IMR-90 (cell line): ENCODE measurements around the gene TSGA10IP. TPM values are rescaled to one million over a fixed set of nuclear protein-coding genes. Genes with fewer than 3 reads are reported as not detected.

Experiments used
- ATAC-seq: fragments of 200-7000 bp; cut with Tn5 transposase; 2 replicates; pipeline ENCODE4 v1.9.1; 2020; ENCODE audit warnings: low read depth, mild to moderate bottlenecking, moderate library complexity
- BruUV-seq: library from RNA; stranded (reverse); fragments of 400-500 nt; replicated peaks from 2 replicates; lab custom pipeline; 2021; lab: Mats Ljungman, UMichigan
- CTCF ChIA-PET: fragments of 300-600 bp; formaldehyde crosslinking; extraction: SDS; loops from one replicate; lab custom pipeline; 2021; ENCODE audit warnings: antibody characterized with exemption; lab: Yijun Ruan, JAX
- POLR2A ChIA-PET: fragments of 300-600 bp; sonication (Branson Sonifier 250); formaldehyde crosslinking; loops from one replicate; lab custom pipeline; 2022; ENCODE audit warnings: antibody characterized with exemption; ENCODE audit not compliant: unreplicated experiment; lab: Charles Lee
- DNase-seq: peaks from one replicate; pipeline ENCODE4 v3.0.0; 2013
- H2AFZ ChIP-seq: replicated peaks from 2 replicates; pipeline ENCODE3; 2013; ENCODE audit warnings: low read length, mild to moderate bottlenecking; ENCODE audit not compliant: poor library complexity
- H2AK5ac ChIP-seq: 2 replicates; pipeline ENCODE4 v1.6.1; 2013; ENCODE audit warnings: low read depth, low read length, inconsistent platforms
- H2AK9ac ChIP-seq: replicated peaks from 2 replicates; pipeline ENCODE3; 2013; ENCODE audit warnings: mild to moderate bottlenecking, low read depth, low read length, moderate library complexity; ENCODE audit not compliant: poor library complexity
- H2BK120ac ChIP-seq: 2 replicates; pipeline ENCODE4 v1.6.1; 2013; ENCODE audit warnings: low read depth, low read length, inconsistent platforms
- H2BK15ac ChIP-seq: 3 replicates; pipeline ENCODE4 v1.6.1; 2013; ENCODE audit warnings: low read depth, low read length, inconsistent platforms
- H2BK20ac ChIP-seq: 2 replicates; pipeline ENCODE4 v1.6.1; 2013; ENCODE audit warnings: low read depth, mild to moderate bottlenecking, inconsistent platforms, low read length, moderate library complexity
- H2BK5ac ChIP-seq: 2 replicates; pipeline ENCODE4 v1.6.1; 2013; ENCODE audit warnings: mild to moderate bottlenecking, low read depth, low read length, inconsistent platforms; ENCODE audit not compliant: poor library complexity, severe bottlenecking
- H3K14ac ChIP-seq: replicated peaks from 2 replicates; pipeline ENCODE4 v1.6.1; 2013; ENCODE audit warnings: low read depth, low read length, inconsistent platforms
- H3K18ac ChIP-seq: 2 replicates; pipeline ENCODE4 v1.6.1; 2013; ENCODE audit warnings: low read depth, low read length, control low read depth
- H3K23ac ChIP-seq: 2 replicates; pipeline ENCODE4 v1.6.1; 2013; ENCODE audit warnings: low read depth, low read length, inconsistent platforms
- H3K27ac ChIP-seq: 2 replicates; pipeline ENCODE4 v1.5.1; 2013; ENCODE audit warnings: mild to moderate bottlenecking, control low read depth, low read length; ENCODE audit not compliant: insufficient read depth
- H3K27me3 ChIP-seq: 2 replicates; pipeline ENCODE4 v1.6.1; 2013; ENCODE audit warnings: low read length; ENCODE audit not compliant: control insufficient read depth, insufficient read depth
- H3K36me3 ChIP-seq: 2 replicates; pipeline ENCODE4 v1.6.1; 2013; ENCODE audit warnings: low read length, mixed read lengths; ENCODE audit not compliant: control insufficient read depth, insufficient read depth
- H3K4ac ChIP-seq: 2 replicates; pipeline ENCODE4 v1.6.1; 2013; ENCODE audit warnings: low read depth, low read length, inconsistent platforms
- H3K4me1 ChIP-seq: 2 replicates; pipeline ENCODE4 v1.6.1; 2013; ENCODE audit warnings: low read length, mixed read lengths; ENCODE audit not compliant: control insufficient read depth, insufficient read depth
- H3K4me2 ChIP-seq: 2 replicates; pipeline ENCODE4 v1.6.1; 2013; ENCODE audit warnings: low read depth, mild to moderate bottlenecking, control low read depth, low read length, moderate library complexity
- H3K4me3 ChIP-seq: 2 replicates; pipeline ENCODE4 v1.5.1; 2013; ENCODE audit warnings: low read depth, mild to moderate bottlenecking, control low read depth, low read length, moderate library complexity; ENCODE audit not compliant: insufficient read depth
- H3K56ac ChIP-seq: 2 replicates; pipeline ENCODE4 v1.6.1; 2013; ENCODE audit warnings: low read length, inconsistent platforms; ENCODE audit not compliant: insufficient read depth; ENCODE audit errors: extremely low read depth
- H3K79me1 ChIP-seq, 2 experiments: 2 replicates each; pipeline ENCODE4 v1.6.1; 2013; ENCODE audit warnings: low read length in 2 of 2, inconsistent platforms in 1 of 2, low read depth in 1 of 2
- H3K9ac ChIP-seq: 2 replicates; pipeline ENCODE4 v1.6.1; 2013; ENCODE audit warnings: low read depth, low read length, control low read depth
- H3K9me1 ChIP-seq: 2 replicates; pipeline ENCODE4 v1.6.1; 2013; ENCODE audit warnings: low read length, inconsistent platforms; ENCODE audit not compliant: insufficient read depth
- H3K9me3 ChIP-seq: 2 replicates; pipeline ENCODE4 v1.6.1; 2013; ENCODE audit warnings: low read length; ENCODE audit not compliant: control insufficient read depth, insufficient read depth
- H4K20me1 ChIP-seq: 2 replicates; pipeline ENCODE4 v1.6.1; 2013; ENCODE audit warnings: low read length, inconsistent platforms; ENCODE audit not compliant: insufficient read depth
- H4K5ac ChIP-seq: 2 replicates; pipeline ENCODE4 v1.6.1; 2013; ENCODE audit warnings: mild to moderate bottlenecking, low read depth, low read length, control low read depth
- H4K8ac ChIP-seq, 2 experiments: 2 replicates each; pipeline ENCODE4 v1.6.1; 2013; ENCODE audit warnings: low read depth in 2 of 2, low read length in 2 of 2, control low read depth in 1 of 2, inconsistent platforms in 1 of 2
- H4K91ac ChIP-seq: 2 replicates; pipeline ENCODE4 v1.6.1; 2013; ENCODE audit warnings: low read depth, low read length, inconsistent platforms; ENCODE audit not compliant: insufficient read depth
- ELK1 ChIP-seq: fragments of 150-350 bp; IDR thresholded peaks from 2 replicates; pipeline ENCODE4 v1.6.1; 2016; ENCODE audit warnings: low read depth, mild to moderate bottlenecking, low read length, moderate library complexity, borderline replicate concordance
- FOS ChIP-seq: fragments of 150-350 bp; IDR thresholded peaks from 2 replicates; pipeline ENCODE4 v1.6.1; 2016; ENCODE audit warnings: low read depth, low read length
- MAFK ChIP-seq: IDR thresholded peaks from 2 replicates; pipeline ENCODE4 v1.6.1; 2012; ENCODE audit warnings: low read depth, low read length, improper control_type of control experiment
- RCOR1 ChIP-seq: IDR thresholded peaks from 2 replicates; pipeline ENCODE4 v1.6.1; 2012; ENCODE audit warnings: mild to moderate bottlenecking, low read length, improper control_type of control experiment; ENCODE audit not compliant: insufficient replicate concordance
- USF2 ChIP-seq: fragments of 150-350 bp; IDR thresholded peaks from 2 replicates; pipeline ENCODE4 v1.6.1; 2017; ENCODE audit warnings: mild to moderate bottlenecking, antibody characterized with exemption, low read length, low read depth
- WGBS, 2 experiments: methylation state at CpG; one replicate each; pipeline versions ENCODE4 v1.1.5 to v1.1.7; 2013; ENCODE audit warnings: missing lambda C conversion rate in 2 of 2; ENCODE audit not compliant: insufficient read length in 1 of 2; ENCODE audit errors: extremely low coverage in 2 of 2; 5-methylcytosine and 5-hydroxymethylcytosine counted together
- dilution Hi-C: fragments of 300-500 bp; cut with HindIII; formaldehyde crosslinking; loops from one replicate; pipeline ENCODE4 v1.14.3; 2018; ENCODE audit warnings: low sequenced_read_pairs; ENCODE audit not compliant: unreplicated experiment
- in situ Hi-C: fragments of 300-500 bp; cut with MboI; formaldehyde crosslinking; loops from 3 replicates; pipeline ENCODE4 v1.14.3; 2019; ENCODE audit warnings: low sequenced_read_pairs, inconsistent platforms, mixed read lengths
- intact Hi-C: fragments of 100-400 bp; cut with micrococcal nuclease; formaldehyde crosslinking; loops from 2 replicates; pipeline ENCODE4 v1.10.0; 2022
- polyA plus RNA-seq, 3 experiments: library from polyadenylated mRNA; depleted of rRNA; stranded (reverse); fragments of >200 nt; gene quantifications; 2 replicates each; pipeline ENCODE4 v1.2.3, GENCODE V29; 2012; ENCODE audit warnings: low replicate concordance in 1 of 3
- total RNA-seq: library from RNA; depleted of rRNA; stranded (reverse); fragments of >200 nt; gene quantifications from 2 replicates; pipeline ENCODE4 v1.2.3, GENCODE V29; 2012

Gene TSGA10IP
- total and polyA plus RNA-seq, 2 of the 4 experiments (the other 2 are of a cell fraction): 0.21 TPM; not detected in 1

DNA sequence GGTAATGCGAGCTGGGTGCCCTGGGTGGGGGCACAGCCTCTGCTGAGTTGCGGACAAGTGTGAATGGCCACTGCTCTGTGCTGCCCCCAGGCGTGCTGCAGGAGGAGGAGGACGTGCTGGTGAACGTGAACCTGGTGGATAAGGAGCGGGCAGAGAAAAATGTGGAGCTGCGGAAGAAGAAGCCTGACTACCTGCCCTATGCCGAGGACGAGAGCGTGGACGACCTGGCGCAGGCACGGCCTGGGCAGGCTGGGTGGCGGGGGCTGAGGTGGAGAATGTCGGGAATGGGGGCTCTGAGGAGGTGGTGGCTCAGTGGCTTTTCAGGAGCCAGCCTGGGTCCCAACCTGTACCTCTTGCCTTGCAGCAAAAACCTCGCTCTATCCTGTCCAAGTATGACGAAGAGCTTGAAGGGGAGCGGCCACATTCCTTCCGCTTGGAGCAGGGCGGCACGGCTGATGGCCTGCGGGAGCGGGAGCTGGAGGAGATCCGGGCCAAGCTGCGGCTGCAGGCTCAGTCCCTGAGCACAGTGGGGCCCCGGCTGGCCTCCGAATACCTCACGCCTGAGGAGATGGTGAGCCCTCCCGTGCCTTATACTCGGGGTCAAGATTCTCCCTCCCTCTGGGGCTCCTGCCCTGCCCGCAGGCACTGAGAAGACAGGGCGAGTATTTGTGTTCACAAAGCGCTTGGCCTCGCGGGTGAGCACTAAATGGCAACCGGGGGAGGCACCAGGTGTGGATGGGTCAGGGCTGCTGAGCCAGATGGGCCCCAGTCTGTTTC lies 20.9 kb downstream of the TSGA10IP start:
- ATAC-seq (no peak), DNase-seq (no peak)
- POLR2A ChIA-PET: no interaction called here
- peaks cover 5% of the 10 kb centered on the region; the same call in 1 of the 2 replicates for H3K9me1 ChIP-seq
- H3K9me3 ChIP-seq: no peaks in the 10 kb centered on the region
- H4K5ac ChIP-seq: no peak overlapping the region
- CTCF ChIA-PET: no interaction called here
- H3K4ac ChIP-seq: no peak overlapping the region
- dilution Hi-C loops: no loop called here
- H4K8ac ChIP-seq: no peak overlapping the region
- BruUV-seq: no TSS peak
- no peak overlapping the region for H2BK15ac ChIP-seq
- no peak overlapping the region for H2BK20ac ChIP-seq
- TF ChIP-seq FOS: no peak
- no peak for TF ChIP-seq USF2
- TF ChIP-seq MAFK: no peak
- no peak for TF ChIP-seq ELK1
- TF ChIP-seq RCOR1: no peak
- intact Hi-C loops: no loop called here
- no peak overlapping the region for H3K9ac ChIP-seq
- H2AK9ac ChIP-seq: peak overlapping the region; percentile 23
- peaks cover 7% of the 10 kb centered on the region for H4K20me1 ChIP-seq
- no peak overlapping the region for H3K4me2 ChIP-seq
- no peak overlapping the region for H2AFZ ChIP-seq
- no peak overlapping the region for H2AK5ac ChIP-seq
- H3K4me1 ChIP-seq: peaks cover 8% of the 10 kb centered on the region
- no peak overlapping the region for H3K27ac ChIP-seq
- no peak overlapping the region for H3K23ac ChIP-seq
- H4K91ac ChIP-seq: no peak overlapping the region
- H3K14ac ChIP-seq: no peak overlapping the region
- H3K79me1 ChIP-seq: peaks cover 18 to 60% of the 10 kb centered on the region in 2 experiments
- no peak overlapping the region for H3K4me3 ChIP-seq
- in situ Hi-C loops: no loop called here
- no peak overlapping the region for H3K18ac ChIP-seq
- H2BK120ac ChIP-seq: no peak overlapping the region
- H2BK5ac ChIP-seq: no peak overlapping the region
- 94% methylated on average over 30 of the region's 36 CpGs; no CpG with 5 or more reads in 1 of the 2 experiments for WGBS, 2 experiments
- H3K27me3 ChIP-seq: no peaks in the 10 kb centered on the region
- H3K56ac ChIP-seq: no peak overlapping the region
- peaks cover 58% of the 10 kb centered on the region for H3K36me3 ChIP-seq
